Activated CD8-positive, alpha-beta memory T cell treated with anti-CD3 and anti-CD28 coated beads, Interleukin-2, amount 50 U/mL, for 1 hour (primary cell): ENCODE measurements around the gene STRIT1.
"Not testable (repeated sequence)": the region's sequence is repeated elsewhere in the genome, so short reads cannot be mapped to it uniquely, and the experiment has no call there.

Source experiments
- DNase-seq: peaks from one replicate; pipeline ENCODE4 v3.0.0-alpha.2; 2020; ENCODE audit errors: extremely low read depth

Gene STRIT1

DNA sequence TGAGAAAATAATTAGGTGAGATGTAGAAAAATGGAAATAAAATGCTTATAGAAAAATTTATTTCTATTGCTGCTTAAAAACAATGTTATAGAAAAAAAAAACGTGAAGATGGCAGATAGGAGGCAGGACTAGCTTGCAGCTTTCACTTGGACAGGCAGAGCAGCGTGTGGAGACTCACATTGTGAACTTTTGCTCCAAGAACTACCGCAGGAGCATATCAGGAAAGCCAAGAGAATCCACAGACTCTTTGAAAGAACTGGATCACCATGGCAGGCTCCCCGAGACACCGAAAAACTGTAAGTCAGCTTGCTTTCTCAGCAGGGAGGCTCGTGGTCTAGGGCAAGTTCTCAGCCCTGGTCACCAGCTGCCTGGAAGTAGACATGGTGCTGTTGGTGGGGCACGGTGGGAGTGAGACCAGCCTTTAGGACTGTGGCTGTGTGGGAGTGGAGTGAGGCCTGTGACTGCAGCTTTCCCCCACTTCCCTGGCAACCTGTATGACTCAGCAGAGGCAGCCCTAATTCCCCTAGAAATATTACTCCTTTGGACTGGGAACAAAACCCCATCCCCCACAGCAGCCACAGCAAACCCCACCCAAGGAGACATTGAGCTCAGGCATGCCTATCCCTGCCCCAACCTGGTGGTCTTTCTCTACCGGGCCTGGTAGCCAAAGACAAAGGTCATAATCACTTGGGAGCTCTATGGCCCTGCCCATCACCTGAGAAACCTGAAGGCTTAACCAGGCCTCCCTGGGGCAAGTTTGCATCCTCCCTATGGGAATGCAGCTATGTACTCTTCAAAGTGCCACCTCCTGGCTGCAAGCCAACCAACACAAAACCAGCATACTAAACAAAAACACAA lies 22.8 kb downstream of the STRIT1 start:
- DNase-seq, result no peak

DNA sequence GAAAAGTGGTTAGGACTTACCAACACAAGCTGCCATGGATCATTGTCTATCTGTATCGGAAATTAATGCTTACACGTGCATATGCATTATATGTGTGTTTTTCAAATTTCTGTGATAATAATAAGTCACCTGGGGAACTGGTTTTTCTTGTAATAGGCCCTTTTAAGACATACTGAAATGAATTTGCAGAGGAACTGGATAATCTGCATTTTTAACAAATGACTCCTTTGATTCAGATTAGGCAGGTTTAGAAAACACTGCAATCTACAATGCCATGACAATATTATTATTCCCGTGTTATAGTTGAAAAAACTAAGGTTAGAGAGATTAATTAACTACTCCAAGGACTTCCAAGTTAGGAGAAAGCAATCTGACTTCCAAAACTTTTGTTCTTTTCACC lies 23.4 kb downstream of the STRIT1 start:
- no peak for DNase-seq

DNA sequence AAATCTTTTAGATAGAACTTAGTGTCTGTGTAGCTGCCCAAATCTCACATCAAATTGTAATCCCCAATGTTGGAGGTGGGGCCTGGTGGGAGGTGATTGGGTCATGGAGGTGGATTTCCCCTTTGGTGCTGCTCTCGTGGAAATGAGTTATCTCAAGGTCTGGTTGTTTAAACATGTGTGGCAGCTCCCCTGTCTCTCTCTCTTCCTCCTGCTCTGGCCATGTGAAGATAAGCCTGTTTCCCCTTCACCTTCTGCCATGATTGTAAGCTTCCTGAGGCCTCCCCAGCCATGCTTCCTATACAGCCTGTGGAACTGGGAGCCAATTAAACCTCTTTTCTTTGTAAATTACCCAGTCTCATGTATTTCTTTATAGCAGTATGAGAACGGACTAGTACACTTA lies 30.6 kb downstream of the STRIT1 start:
- not testable (repeated sequence) for DNase-seq

DNA sequence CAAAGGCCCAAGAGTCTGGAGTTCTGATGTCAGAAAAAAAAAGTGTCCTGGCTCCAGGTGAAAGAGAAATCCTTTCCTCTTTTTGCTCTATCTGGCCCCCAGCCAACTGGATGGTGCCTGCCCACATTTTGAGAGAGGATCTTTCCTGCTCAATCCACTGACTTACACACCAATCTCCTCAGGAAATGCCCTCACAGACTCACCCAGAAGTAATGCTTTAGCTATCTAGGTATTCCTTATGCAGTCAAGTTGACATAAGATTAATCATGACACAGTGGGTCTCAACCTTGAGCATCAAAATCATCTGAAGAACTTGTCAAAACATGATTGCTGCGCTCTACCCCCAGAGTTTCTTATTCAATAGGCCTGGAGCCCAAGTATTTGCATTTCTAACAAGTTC lies 31.2 kb downstream of the STRIT1 start:
- DNase-seq, result no peak

DNA sequence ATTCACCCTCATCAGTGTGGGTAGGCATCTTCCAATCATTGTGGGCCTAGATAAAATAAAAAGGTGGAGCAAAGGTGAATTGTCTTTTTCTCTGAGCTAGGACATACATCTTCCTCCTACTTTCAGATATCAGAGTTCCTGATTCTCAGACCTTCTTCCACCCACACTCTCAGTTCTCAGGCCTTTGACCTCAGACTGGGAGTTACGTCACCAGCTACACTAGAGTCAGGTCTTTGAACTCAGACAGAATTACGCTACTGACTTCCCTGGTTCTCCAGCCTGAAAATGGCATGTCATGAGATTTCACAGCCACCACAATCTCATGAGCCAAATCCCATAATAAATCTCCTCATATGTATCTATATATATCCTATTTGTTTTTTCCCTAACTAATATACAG lies 39.0 kb downstream of the STRIT1 start:
- no peak for DNase-seq

DNA sequence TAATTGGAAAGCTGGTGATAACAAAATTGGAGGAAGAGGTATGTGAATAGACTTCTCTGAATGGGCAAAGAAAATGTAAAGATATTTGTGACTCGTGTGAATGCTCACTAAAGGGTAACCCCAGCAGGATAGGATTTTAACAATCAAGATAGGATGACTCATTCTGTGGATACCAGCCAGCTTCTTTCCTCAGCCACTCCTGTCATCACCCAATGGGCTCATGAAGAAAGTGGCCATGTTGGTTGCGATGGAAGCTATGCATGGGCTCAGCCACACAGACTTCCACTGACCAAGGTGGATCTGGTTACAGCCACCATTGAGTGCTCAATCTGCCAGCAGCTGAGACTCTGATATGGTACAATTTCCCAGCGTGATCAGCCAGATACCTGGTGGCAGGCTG lies 40.9 kb downstream of the STRIT1 start:
- DNase-seq, result no peak

DNA sequence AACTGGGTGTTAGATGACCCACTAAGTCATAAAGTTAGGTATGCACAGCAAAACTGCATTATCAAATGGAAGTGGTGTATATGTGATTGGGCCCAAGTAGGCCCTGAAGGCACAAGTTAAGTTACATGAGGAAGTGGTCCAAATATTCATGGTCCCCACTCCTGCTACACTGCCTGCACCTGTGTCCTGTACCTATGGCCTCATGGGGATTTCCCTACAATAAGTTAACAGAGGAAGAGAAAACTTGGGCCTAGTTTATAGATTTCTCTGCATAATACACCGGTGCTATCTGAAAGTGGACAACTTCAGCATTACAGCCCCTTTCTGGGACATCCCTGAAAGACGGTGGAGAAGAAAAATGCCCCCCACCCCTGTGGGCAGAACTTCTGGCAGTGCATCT lies 41.5 kb downstream of the STRIT1 start:
- no peak for DNase-seq

DNA sequence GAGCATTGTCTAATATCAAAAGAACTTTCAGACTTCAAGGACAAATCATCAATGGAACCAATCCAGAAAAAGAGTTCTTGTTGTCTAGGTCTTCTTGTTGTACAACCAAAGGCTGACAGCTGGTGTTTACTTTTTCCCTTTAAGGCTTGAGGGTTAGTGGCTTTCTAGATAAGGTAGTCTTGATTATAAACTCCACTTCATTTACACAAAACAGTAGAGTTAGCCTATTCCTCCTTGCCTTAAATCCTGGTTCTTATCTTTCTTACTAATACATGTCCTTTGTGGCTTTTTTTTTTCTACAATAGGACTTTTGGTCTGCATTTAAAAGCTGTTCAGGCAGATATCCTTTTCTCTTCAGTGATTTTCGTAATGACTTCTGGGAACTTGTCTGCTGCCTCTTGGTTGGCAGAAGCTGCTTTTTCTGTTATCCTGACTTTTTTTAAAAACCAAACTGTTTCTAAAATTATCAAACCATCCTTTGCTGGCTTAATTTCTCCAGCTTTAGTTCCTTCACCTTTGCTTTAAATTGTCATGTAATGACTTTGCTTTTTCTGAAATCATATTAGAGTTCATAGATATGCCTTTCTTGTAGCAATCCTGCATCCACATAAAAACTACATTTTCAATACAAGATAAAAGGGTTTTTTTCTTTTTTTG lies 44.8 kb downstream of the STRIT1 start:
- DNase-seq, result no peak

DNA sequence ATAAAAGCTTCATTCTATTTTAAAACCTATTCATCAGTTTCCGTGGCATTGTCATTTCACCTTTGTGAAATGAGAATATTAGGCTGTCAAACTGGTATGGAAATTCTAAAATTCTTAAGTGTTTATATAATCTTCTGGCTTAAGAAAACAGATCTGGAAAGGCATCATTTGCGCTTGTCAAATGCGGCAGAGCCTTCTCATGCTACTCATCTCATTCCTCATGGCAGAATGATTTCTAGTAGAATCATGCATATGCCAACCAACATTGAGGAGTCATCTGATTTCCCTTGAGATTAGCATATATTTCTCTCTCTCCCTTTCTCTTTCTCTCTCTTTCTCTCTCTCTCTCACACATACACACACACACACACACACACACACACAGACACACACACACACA lies 48.8 kb downstream of the STRIT1 start:
- DNase-seq, result no peak

DNA sequence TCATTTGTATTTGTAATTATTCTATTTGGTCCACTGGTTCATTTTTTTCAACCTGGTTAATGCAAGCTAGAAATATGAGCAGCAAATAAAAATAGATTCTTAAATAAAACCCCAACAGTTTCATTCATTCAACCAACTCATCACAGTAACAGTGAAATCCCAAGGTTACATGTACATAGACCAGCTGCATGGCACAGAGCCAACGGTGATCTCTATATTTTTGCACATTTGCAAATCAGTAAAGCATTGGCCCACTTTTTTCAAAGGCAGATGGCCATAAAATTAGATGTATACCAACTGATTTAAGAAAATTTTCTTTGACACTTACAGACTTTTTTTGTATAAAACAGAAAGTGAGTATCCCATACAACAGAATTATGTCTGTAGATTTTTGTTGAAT lies 49.3 kb downstream of the STRIT1 start:
- DNase-seq, result no peak

DNA sequence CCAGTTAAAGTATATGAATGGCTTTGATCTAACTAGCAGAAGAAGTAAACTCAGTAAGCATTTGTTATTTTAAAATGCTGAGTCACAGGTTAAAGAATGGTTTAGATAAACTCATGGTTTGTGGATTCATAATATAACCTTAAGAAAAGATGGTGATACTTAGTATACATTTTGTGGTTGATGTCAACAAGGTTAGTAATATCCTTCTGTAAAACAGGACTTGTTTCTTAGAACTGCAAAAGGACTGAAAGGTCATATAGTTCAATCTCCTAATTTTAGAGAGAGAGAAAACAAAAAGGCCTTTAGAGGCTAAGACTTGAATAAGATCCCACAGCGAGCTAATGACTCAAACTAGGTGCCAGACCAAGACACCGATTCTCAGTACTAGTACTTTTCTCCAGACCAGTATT lies 50.0 kb downstream of the STRIT1 start:
- DNase-seq, result no peak

DNA sequence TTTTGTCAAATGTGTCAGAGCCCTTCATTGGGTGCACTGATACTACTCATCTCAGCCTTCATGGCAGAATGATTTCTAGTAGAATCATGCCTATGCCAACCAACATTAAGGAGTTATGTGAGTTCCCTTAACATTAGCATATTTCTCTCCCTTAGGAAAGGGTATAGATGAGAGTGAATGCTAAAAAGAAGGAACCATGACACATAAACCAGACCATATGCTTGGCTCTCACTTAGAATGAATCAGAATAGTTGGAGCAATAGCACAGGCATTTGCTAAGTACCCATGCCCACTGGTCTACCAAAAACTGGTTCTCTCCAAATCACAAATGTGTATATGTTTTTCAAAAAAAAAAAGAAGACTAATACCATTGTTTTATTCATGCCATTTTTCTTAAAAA lies 51.1 kb downstream of the STRIT1 start:
- DNase-seq, result no peak

DNA sequence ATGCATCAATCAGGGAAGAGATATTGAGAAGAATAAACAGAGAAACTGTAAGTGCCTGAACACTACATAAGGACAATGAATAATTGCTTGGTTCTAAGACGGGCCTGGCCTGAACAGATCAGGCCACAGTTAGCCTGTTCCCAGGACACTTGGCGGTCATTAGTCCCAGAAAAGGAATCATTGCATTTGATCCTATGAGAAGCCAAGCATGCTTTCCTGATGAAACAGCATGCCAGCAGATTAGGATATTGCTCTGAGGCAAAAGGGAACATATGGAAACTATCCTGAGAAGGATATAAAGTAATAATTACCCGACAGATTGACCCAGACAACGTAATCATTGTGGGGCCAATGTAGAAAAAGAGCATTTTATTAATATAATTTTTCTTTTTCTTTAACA lies 51.9 kb downstream of the STRIT1 start:
- DNase-seq, result no peak
